HEK293 (cell line): ENCODE data around the gene C2orf72.

Source experiments
- ZFP3 ChIP-seq: fragments of 450-650 bp; formaldehyde crosslinking; IDR thresholded peaks from 2 replicates; pipeline ENCODE4 v1.5.1; 2016; ENCODE audit warnings: low read depth, missing biosample characterization, missing genetic modification characterization
- ZNF549 ChIP-seq: fragments of 450-650 bp; IDR thresholded peaks from 2 replicates; pipeline ENCODE4 v1.5.1; 2018; ENCODE audit warnings: missing biosample characterization, missing genetic modification characterization, mild to moderate bottlenecking, inconsistent platforms, moderate library complexity
- ZNF561 ChIP-seq: fragments of 450-650 bp; IDR thresholded peaks from 2 replicates; pipeline ENCODE4 v1.5.1; 2018; ENCODE audit warnings: missing biosample characterization, missing genetic modification characterization, borderline replicate concordance

DNA sequence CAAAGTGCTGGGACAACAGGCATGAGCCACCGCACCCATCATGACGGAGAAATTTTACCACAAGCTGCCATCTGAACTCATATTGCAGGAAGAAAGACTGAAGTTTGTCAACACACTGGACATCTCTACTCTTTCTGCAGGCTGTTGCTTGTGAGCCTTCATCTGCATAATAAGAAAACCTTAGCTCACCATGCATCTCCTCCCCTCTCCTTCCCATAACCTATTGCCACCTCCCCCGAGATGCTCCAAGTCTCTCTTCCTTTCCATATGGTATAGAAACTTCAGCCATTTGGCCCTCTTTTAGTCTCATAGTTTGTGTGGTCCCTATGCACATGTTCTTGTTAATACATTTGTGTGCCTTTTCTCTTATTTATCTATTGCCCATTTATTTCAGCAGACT lies 19.1 kb upstream of the C2orf72 start:
- TF ChIP-seq ZNF549 (tag by site-specific recombination): no peak
- no peak for TF ChIP-seq ZFP3 (tag by site-specific recombination)
- no peak for TF ChIP-seq ZNF561 (tag by site-specific recombination)
